Measurements from ENCODE around the gene MFSD6. TPM values are rescaled to one million over a fixed set of nuclear protein-coding genes. Genes with fewer than 3 reads are reported as not detected.

MFSD6 gene
- total RNA-seq, 1 experiment from 2014 or later: 4.7 TPM

DNA sequence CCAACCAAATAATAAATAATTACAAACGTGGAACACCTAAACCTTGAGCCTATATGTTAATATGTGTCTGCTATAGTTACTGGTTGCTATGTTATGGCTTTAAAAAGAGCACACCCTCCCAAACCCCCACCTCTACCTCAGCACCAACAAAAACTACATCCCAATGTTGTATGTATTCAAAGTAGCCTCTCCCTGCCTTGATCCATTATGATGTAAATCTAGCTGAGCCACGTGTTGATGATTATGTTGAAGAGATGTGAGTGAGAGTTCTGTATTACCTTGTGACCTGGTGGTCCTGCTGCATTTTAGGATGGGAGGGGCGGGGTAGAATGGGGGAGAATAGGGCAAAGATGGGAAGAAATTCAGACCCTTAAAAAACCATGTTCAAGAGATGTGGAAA lies 4.8 kb downstream of the MFSD6 start:
- no peak overlapping the region for H3K4me3 Mint-ChIP-seq
- ChIA-PET CTCF (no interaction called here), POLR2A (no interaction called here)
- no peaks in the 10 kb centered on the region for H3K36me3 Mint-ChIP-seq
- H3K27ac Mint-ChIP-seq: no peak overlapping the region
- TF ChIP-seq GTF2I (CRISPR knock-in tag; conservative IDR thresholded peaks at IDR 0.05) (no peak), USF2 (CRISPR knock-in tag; IDR thresholded peaks at IDR 0.05) (peak; percentile 58; the same call in 1 of the 2 replicates), ELF4 (CRISPR knock-in tag; IDR thresholded peaks at IDR 0.05; ENCODE audit: low read depth) (no peak), ERG (CRISPR knock-in tag; IDR thresholded peaks at IDR 0.05) (no peak)
- TF ChIP-seq, protein P1, sequence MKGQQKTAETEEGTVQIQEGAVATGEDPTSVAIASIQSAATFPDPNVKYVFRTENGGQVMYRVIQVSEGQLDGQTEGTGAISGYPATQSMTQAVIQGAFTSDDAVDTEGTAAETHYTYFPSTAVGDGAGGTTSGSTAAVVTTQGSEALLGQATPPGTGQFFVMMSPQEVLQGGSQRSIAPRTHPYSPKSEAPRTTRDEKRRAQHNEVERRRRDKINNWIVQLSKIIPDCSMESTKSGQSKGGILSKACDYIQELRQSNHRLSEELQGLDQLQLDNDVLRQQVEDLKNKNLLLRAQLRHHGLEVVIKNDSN (CRISPR knock-in tag; IDR thresholded peaks at IDR 0.05): peak; percentile 49; the same call in 1 of the 2 replicates
- DNase-seq (ENCODE audit: low spot score) (no peak), ATAC-seq (peak; percentile 9; the same call in 1 of the 2 replicates)
- no peaks in the 10 kb centered on the region for H3K9me3 Mint-ChIP-seq
- H3K4me1 Mint-ChIP-seq: peaks cover 31% of the 10 kb centered on the region
- peaks cover 19% of the 10 kb centered on the region for H3K27me3 Mint-ChIP-seq (ENCODE audit: low read depth)

DNA sequence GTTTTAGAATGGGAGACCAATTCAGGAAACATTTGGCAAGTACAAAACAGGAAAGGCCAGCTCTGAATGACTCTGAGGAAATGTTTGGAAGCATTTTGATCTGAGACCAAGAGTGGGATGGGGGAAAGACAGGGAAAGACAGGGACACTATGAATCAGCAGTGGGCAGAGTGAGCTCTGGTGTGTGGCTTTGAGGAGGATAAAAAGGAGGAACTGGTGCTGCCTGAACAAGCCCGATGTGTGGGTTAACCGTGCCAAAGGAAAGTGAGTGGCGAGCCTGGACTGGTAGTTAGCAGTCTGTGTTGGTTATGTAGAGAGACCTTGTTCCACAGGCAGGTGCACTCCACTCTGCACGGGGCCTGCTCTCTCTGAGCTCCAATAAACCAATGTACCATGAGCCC lies 5.3 kb downstream of the MFSD6 start:
- POLR2A ChIA-PET: no interaction called here
- DNase-seq (ENCODE audit: low spot score): no peak
- CTCF ChIA-PET: no interaction called here
- Mint-ChIP-seq H3K27me3 (ENCODE audit: low read depth) (peaks cover 19% of the 10 kb centered on the region), H3K27ac (peak overlapping the region; percentile 7; the same call in 1 of the 2 replicates), H3K36me3 (no peaks in the 10 kb centered on the region), H3K9me3 (no peaks in the 10 kb centered on the region), H3K4me3 (no peak overlapping the region), H3K4me1 (peaks cover 31% of the 10 kb centered on the region)
- TF ChIP-seq NFE2L1 (CRISPR knock-in tag; IDR thresholded peaks at IDR 0.05) (no peak), ESRRA (CRISPR knock-in tag; IDR thresholded peaks at IDR 0.05; ENCODE audit: borderline replicate concordance) (no peak), USF2 (CRISPR knock-in tag; IDR thresholded peaks at IDR 0.05) (no peak), E2F1 (CRISPR knock-in tag; IDR thresholded peaks at IDR 0.05) (no peak), GRHL2 (CRISPR knock-in tag; IDR thresholded peaks at IDR 0.05; ENCODE audit: insufficient replicate concordance, severe bottlenecking) (no peak), ZNF423 (CRISPR knock-in tag; IDR thresholded peaks at IDR 0.05) (no peak)
- TF ChIP-seq, protein P2, sequence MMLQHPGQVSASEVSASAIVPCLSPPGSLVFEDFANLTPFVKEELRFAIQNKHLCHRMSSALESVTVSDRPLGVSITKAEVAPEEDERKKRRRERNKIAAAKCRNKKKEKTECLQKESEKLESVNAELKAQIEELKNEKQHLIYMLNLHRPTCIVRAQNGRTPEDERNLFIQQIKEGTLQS (CRISPR knock-in tag; conservative IDR thresholded peaks at IDR 0.05): no peak
- TF ChIP-seq, protein P3, sequence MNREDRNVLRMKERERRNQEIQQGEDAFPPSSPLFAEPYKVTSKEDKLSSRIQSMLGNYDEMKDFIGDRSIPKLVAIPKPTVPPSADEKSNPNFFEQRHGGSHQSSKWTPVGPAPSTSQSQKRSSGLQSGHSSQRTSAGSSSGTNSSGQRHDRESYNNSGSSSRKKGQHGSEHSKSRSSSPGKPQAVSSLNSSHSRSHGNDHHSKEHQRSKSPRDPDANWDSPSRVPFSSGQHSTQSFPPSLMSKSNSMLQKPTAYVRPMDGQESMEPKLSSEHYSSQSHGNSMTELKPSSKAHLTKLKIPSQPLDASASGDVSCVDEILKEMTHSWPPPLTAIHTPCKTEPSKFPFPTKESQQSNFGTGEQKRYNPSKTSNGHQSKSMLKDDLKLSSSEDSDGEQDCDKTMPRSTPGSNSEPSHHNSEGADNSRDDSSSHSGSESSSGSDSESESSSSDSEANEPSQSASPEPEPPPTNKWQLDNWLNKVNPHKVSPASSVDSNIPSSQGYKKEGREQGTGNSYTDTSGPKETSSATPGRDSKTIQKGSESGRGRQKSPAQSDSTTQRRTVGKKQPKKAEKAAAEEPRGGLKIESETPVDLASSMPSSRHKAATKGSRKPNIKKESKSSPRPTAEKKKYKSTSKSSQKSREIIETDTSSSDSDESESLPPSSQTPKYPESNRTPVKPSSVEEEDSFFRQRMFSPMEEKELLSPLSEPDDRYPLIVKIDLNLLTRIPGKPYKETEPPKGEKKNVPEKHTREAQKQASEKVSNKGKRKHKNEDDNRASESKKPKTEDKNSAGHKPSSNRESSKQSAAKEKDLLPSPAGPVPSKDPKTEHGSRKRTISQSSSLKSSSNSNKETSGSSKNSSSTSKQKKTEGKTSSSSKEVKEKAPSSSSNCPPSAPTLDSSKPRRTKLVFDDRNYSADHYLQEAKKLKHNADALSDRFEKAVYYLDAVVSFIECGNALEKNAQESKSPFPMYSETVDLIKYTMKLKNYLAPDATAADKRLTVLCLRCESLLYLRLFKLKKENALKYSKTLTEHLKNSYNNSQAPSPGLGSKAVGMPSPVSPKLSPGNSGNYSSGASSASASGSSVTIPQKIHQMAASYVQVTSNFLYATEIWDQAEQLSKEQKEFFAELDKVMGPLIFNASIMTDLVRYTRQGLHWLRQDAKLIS (CRISPR knock-in tag; IDR thresholded peaks at IDR 0.05; ENCODE audit: borderline replicate concordance): no peak
- 0 out of 2 replicates have a peak, but pooled peaks have one; percentile 14 for ATAC-seq

GRCh38 chr2:190415251-190415650 lies 7.1 kb downstream of the MFSD6 start:
- ChIA-PET CTCF (no interaction called here), POLR2A (no interaction called here)
- TF ChIP-seq, protein P1 (CRISPR knock-in tag; IDR thresholded peaks at IDR 0.05): no peak
- no peak for TF ChIP-seq ATF2 (CRISPR knock-in tag; IDR thresholded peaks at IDR 0.05; ENCODE audit: borderline replicate concordance, low read depth)
- TF ChIP-seq ARID4B (CRISPR knock-in tag; IDR thresholded peaks at IDR 0.05; ENCODE audit: borderline replicate concordance): no peak

More at GRCh38 chr2:190415251-190415650, 7.1 kb downstream of the MFSD6 start:
- DNase-seq (ENCODE audit: low spot score) (no peak), ATAC-seq (no peak)
- Mint-ChIP-seq H3K27me3 (ENCODE audit: low read depth) (peaks cover 5% of the 10 kb centered on the region), H3K4me3 (no peak overlapping the region), H3K4me1 (peaks cover 20% of the 10 kb centered on the region), H3K9me3 (no peaks in the 10 kb centered on the region), H3K27ac (no peak overlapping the region), H3K36me3 (no peaks in the 10 kb centered on the region)
